NCI-H1436 treated with DMSO at 0.1 percent for 48 hours (cell line): Measurements from ENCODE around the gene KCNH3.
A peak's percentile ranks its signal among the peaks of the same experiment; 100 is the strongest.

Experiments used
- DNase-seq: peaks from one replicate; lab custom pipeline; 2025; lab: John Stamatoyannopoulos, UW

KCNH3 gene

DNA sequence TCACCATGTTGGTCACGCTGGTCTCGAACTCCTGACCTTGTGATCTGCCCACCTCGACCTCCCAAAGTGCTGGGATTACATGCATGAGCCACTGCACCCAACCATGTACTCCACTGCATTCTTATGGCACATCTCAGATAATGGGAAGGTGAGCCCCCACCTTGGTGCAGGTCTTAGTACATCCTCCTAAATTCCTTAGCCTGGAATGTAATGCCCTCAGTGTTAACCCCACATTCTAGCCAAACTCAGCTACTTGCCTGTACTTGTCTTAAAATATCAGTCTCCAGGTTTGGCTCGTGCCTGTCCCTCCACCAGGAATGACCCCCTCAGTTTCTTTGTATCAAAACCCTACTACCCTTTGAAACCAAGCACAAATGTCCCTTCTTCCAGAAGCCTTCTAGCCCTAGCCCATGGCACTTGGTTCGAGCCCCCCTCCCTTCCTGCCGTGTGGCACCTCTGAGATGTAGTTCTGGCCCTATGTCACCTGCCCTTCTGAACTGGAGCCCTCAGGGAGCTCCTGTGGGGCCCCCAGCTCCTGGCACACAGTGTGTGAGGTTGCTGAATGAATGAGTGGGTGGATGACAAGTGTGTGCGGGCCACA is 8.4 kb downstream of the KCNH3 start:
- DNase-seq, result no peak

DNA sequence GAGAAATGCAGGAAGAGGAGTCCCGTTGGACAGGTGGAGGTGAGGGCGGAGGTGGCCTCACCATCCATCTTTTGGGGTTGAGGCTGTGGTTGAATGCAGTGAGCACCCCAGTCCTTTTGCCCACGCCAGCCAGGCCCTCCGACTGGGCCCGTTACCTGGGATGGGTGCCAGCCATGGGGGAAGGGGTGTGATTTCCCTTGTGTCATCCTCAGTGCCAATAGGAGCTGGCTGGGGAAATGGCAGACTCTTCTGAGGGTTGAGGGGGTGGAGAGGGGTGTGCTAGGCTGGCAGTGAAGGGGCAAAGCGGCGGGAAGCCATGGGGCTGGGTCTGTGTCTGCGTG is 9.6 kb downstream of the KCNH3 start:
- DNase-seq, result no peak

DNA sequence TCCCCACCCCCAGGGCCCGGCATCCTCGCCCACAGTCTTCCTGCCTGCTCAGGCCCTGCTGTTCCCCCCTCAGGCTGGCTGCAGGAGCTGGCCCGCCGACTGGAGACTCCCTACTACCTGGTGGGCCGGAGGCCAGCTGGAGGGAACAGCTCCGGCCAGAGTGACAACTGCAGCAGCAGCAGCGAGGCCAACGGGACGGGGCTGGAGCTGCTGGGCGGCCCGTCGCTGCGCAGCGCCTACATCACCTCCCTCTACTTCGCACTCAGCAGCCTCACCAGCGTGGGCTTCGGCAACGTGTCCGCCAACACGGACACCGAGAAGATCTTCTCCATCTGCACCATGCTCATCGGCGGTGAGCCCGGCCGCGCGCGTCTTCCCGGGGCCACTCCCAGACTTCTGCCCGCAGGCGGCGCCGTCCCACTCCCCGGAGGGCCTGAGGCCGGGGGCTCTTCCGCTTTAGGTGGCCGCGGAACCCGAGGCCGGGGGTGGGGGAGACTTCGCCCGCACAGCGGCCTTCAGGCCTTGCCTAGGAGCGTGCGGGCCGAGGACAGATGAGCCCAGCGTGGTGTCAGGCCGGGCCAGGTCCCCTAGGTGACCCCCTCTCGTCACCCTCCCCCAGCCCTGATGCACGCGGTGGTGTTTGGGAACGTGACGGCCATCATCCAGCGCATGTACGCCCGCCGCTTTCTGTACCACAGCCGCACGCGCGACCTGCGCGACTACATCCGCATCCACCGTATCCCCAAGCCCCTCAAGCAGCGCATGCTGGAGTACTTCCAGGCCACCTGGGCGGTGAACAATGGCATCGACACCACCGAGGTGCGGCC is 10.2 kb downstream of the KCNH3 start:
- no peak for DNase-seq

DNA sequence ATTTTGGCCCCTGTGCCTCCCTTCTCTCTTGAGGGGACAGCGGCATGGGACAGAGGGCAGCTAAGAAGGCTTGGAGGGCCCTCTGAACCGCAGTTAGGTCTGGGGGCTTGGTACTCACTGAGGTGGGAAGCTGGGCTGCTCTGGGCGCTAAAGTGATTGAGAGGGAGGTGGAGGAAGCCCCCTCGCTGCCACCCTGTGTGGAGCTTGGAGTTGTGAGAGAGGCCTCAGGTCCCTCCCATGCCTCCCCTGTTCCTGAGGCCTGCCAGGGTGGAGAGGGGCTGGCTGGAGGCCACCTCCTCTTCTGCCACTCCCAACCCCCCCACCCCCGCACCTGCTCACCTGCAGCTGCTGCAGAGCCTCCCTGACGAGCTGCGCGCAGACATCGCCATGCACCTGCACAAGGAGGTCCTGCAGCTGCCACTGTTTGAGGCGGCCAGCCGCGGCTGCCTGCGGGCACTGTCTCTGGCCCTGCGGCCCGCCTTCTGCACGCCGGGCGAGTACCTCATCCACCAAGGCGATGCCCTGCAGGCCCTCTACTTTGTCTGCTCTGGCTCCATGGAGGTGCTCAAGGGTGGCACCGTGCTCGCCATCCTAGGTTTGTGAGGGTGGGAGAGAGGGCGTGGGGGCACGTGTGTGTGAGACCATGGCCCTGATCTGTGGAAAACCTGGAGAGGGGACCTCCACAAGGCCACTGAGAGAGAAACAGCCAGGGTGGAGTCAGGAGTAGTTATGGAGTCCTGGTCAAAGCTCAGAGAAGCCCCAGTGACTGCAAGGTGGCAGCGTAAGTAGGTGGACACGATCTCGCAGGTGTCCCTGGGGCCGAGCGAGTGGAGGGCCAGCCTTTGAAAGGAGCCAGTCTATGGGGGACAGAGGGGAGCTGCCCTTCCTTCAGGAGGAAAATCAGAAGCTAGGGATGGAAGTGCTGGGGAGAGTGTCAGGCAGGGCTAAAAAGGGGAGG is 11.2 kb downstream of the KCNH3 start:
- DNase-seq, result peak; percentile 25

DNA sequence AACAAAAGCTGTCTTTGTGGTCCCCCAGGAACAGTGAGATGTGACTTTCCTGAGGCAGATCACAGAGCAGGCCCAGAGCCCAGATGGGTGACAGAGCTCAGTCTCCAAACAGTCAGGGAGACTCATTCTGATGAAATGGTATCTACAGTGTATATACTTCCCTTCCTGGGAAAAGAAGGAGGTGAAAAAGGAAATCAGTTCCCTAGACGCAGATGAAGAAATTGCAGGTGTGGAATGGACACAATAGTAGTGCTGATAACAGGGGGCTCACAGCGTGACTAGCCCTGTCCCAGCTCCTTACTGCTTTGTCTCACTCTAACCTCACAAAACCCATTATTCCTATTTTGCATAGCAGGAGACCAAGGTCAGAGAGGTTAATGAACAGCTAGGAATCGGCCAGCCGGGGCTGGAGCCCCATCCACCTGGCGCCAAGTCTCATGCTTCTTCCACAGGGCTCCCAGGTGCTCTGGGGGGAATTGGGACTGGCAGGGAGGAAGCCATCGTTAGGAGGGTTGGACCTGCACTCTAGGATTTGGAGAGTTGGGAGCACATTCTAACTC is 11.9 kb downstream of the KCNH3 start:
- DNase-seq, result no peak

DNA sequence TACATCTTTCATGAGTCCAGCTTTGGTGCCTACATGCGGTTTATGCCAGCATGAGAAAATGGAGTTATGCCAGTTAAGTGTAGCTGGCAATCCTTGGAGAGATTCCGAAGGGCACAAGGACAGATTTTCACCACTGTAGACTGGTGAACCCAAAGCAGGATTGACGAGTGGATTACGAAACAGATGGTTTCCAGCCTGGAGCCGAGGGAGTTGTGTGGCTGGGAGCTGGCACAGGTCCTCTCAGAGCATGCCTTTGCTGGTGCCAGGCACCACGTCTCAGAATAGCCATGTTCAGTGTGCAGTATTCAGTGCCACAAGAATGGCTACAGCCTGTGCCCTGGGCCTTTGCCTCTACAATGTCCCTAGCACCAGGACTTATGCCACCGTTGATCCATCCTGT is 13.2 kb downstream of the KCNH3 start:
- no peak for DNase-seq

DNA sequence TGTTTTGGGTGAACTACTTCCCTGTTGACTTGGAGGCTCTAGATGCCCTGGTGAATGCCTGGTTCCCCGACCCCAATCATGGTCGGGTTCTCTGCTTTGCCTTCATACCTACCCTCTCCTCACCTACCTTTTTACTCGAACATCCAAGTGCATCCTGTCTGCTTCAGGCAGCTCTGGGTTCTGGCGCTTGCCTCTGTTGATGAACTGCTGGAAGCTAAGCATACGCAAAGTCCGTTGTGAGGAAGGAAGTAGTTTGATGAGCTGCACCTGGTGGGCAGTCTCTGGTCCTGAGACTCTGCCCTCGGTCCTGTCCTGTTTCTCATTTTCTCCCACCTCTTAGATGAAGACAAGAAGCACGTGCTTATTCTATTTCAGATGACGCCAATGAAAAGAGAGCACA is 13.6 kb downstream of the KCNH3 start:
- no peak for DNase-seq

DNA sequence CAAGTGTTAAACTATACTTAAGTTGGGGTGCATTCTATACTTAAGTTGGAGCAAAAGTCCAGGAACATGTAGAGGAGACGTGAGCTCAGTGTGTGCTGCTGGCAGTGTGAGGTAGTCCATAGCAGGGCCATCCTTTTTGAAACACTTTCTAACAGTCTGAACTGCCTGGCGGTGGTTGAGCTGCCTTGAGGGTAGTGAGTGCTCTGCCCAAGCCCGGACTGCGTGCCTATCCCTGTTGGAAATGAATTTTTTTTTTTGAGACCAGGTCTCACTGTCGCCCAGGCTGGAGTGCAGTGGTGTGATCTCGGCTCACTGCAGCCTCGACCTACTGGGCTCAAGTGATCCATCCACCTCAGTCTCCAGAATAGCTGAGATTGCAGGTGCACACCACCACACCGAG is 14.1 kb downstream of the KCNH3 start:
- DNase-seq, result no peak

DNA sequence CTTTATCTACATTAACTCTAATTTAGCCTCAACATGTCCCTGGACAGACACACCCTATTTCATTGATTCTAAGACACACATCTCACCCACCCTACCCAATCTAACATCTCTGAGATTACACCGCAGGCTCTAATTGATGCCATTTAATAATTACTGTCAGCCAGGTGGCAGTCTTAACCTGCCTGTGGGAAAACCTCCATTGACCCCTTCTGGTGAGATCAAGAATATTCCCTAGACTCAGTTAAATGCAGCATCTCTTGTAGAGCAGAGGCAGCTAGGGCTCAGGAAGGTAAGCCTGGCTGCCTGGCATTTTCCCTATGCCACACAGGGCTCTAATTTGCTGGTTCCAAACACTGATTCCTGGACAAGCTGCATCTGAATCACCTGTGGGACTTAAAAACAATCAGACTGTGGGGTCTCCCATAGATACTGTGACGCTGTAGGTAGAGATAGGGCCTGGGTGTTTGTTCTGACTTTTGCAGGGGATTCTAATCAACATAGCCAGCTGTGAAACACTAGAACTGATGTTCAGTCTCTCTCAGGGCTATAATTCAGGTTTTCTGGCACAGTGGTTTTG is 14.8 kb downstream of the KCNH3 start:
- peak; percentile 82 for DNase-seq

DNA sequence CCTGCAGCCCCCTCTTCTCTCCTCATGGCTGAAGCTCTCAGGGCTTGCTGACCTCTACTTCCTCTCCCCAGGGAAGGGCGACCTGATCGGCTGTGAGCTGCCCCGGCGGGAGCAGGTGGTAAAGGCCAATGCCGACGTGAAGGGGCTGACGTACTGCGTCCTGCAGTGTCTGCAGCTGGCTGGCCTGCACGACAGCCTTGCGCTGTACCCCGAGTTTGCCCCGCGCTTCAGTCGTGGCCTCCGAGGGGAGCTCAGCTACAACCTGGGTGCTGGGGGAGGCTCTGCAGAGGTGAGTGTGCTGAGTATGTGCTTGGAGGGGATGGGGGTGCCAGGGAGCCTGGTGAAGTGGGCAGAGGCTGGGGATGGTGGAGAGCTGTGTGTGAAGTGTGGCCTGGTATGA is 15.4 kb downstream of the KCNH3 start:
- no peak for DNase-seq

DNA sequence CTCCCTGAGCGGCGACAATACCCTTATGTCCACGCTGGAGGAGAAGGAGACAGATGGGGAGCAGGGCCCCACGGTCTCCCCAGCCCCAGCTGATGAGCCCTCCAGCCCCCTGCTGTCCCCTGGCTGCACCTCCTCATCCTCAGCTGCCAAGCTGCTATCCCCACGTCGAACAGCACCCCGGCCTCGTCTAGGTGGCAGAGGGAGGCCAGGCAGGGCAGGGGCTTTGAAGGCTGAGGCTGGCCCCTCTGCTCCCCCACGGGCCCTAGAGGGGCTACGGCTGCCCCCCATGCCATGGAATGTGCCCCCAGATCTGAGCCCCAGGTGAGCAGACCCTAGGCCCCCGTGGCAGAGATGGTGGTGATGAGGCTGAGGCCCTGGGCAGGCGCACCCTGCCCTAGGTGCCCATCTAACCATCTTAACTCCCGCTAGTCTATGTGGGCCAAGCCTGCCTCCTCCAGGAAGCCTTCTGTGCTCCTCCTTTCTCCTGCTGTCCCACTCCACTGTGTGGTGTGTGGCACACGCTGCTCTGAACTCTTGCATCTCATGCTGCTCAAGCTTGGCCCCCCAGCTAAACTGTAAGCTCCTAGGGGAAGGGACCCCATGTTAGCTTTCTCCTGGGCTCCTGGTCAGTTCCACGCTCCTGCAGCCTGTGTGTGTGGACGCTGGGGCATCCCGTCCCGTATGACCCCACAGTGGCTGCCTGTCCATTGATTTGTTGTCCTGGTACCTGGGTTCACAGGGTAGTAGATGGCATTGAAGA is 17.0 kb downstream of the KCNH3 start:
- no peak for DNase-seq

DNA sequence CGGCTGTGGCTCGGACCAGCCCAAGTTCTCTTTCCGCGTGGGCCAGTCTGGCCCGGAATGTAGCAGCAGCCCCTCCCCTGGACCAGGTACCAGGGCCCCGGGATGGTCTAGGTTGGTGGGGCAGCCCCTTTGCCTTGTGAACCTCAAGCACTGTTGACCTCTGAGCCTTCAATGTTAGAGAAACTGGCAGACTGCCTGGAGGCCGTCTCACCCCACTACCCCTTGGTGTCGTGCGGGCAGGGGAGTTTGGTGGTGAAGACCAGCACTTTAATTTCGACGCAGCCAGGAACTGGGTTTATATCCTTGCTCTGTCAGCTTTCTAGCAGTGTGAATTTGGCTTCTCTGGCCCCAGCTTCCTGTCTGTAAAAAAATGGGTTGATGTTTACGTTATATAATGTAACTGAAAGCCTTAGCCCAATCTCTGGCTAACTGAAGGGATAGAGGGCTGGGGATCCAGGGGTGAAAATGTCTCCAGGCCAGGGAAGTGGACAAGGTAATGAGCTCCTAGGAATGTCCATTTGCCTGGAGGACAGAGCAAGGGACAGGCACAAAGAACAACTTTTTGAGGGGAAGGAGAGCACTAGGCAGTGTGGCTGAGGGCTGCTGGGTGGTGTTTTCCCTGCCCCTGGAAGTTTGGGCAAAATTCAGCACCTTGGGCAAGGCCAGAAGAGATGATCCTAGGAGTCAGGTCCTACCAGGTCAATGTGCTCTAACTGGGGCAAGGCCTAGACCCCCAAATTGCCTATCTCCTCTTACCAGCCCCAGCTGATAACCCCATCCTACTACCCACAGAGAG is 17.8 kb downstream of the KCNH3 start:
- DNase-seq, result no peak

DNA sequence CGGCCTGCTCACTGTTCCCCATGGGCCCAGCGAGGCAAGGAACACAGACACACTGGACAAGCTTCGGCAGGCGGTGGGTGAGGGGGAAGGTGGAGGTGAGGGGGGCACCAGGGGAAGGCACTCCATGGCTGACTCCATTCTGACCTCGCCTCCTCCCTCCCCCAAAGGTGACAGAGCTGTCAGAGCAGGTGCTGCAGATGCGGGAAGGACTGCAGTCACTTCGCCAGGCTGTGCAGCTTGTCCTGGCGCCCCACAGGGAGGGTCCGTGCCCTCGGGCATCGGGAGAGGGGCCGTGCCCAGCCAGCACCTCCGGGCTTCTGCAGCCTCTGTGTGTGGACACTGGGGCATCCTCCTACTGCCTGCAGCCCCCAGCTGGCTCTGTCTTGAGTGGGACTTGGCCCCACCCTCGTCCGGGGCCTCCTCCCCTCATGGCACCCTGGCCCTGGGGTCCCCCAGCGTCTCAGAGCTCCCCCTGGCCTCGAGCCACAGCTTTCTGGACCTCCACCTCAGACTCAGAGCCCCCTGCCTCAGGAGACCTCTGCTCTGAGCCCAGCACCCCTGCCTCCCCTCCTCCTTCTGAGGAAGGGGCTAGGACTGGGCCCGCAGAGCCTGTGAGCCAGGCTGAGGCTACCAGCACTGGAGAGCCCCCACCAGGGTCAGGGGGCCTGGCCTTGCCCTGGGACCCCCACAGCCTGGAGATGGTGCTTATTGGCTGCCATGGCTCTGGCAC is 18.5 kb downstream of the KCNH3 start:
- DNase-seq, result no peak

DNA sequence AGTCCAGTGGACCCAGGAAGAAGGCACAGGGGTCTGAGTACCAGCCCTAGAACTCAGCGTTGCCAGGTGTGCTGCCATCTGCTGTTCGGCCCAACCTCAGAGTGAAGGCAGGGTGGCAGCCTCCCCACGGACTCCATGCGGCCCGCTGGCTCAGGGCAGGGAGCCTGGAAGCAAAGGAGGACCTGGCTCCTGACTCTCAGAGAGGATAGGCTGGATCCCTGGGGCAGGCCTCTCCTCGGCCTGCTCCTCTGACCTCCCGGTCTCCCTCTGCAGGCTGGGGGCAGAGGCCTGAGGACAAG is 19.0 kb downstream of the KCNH3 start:
- no peak for DNase-seq

DNA sequence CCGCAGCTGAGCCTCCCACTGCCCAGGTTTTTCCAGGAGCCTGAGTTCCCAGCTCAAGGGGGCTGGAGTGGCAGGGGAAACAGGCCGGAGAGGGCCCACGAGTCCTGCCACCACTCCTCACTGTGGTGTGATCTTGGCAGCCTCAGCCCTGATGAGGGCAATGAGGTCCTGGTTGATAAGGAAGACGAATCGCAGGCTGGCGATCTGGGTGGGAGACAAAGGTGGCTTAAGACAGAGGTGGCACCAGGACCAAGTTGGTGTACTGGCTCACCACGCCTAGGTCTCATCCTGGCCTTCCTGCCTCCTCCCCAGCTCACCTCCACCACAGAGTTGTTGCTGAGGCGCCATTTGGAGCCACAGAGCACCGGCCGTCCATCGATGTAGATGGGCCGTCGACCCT is 19.7 kb downstream of the KCNH3 start:
- no peak for DNase-seq

DNA sequence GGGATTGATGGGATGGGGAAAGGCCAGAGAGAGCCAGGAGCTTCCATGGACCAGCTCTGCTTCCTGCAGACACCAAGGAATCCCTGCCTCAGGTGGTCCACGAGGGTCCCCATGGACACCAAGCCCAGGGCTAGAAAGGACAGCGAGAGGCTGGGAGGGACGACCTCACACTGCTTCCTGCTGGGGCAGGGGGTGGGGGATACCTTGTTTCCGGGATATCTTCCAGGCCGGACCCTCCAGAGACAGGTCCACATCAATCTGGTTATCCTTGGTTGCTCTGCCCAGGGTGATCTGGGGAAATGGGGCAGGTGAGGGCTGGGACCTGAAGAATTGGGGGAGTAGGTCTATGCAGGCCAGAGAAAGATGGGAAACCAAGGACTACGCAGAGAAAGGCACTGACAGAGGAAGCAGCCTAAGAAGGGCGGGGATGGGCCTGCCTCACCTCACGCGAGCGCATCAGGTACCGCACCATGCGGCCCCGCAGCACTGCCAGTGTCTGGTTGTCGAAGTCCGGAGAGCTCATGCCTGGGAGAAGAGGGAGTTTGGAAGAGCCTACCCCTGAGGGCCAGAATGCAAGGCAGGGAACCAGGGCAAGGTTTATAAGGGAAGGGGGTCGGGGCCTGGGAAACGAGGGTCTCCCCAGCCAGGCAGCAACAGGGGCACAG is 20.3 kb downstream of the KCNH3 start:
- no peak for DNase-seq

DNA sequence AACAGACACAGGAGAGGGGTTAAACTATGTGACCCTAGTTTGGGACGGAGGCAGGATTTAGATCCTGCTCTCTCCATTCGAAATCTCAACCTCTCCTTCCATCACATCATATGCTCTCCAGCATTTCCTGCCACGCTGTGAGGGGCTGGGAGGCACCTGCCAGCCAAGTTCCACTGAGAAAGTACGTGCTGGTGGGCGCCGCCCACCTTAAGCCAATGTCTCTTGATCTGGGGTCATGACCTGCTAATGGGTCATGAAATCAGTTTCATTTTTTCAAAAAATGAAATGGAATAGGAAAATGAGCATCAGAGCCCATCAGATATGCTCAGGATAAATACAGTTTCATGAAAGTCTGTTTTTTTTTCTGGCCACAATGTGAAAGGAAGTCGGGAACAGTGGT is 21.9 kb downstream of the KCNH3 start:
- no peak for DNase-seq

DNA sequence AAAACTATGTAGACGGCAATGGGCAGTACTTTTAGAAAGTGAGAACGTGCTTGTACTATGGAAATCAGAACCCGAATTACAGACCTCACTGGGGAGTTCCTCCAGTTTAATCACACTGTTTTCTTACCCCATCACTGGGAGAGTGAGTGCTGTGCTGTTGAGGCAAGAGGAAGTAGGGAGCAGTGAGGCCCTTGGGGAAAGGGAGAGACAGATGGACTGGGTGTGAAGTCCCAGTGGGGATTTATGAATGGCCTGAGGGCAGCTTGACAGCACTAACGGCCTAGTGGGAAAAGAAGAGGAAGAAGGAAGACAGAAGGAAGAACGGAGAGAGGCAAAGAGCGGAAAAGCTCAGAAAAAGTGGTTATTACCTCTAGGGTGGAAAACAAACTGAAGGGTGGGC is 23.4 kb downstream of the KCNH3 start:
- DNase-seq, result no peak

DNA sequence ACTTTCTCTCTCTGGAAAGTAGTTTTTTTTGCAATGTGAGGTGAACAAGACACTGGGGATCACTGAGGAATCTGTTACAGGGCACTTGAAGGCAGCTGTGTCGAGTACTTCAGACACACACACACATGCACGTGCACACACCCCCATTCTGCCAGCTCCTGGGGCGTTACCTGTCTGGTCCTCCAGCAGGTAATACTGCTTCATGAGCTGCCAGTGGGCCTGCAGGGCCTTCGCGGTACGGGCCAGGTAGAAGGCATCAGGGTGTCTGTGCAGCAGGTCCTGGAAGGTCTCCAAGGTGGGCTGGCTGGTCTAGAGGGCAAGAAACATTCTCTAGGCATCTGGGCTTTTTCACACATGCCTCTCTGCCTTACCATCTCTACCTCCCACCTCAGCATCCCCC is 24.0 kb downstream of the KCNH3 start:
- no peak for DNase-seq
